ENCODE data around the gene GTPBP6. TPM values are rescaled to one million over a fixed set of nuclear protein-coding genes. Genes with fewer than 3 reads are reported as not detected.
"Not testable (repeated sequence)": the region's sequence is repeated elsewhere in the genome, so short reads cannot be mapped to it uniquely, and the experiment has no call there.

Gene GTPBP6
- total RNA-seq, 4 donors from 2014 or later, result 30.6 to 60.2 (median 36.0) TPM

GRCh38 chrX:258291-259040, 60.1 kb downstream of the GTPBP6 start:
- Histone ChIP-seq H3K36me3 (no peaks in the 10 kb centered on the region), H3K9me3 (no peaks in the 10 kb centered on the region), H3K27me3 (peaks cover 3% of the 10 kb centered on the region), H3K27ac (no peak overlapping the region), H3K4me1 (peaks cover 0 to 10% (median 3%) of the 10 kb centered on the region in 4 donors), H3K4me3 (no peak overlapping the region)
- 67 to 71% methylated on average over 2 to 8 of the region's 8 CpGs for WGBS, 2 donors (ENCODE audit: low coverage in 1 of 2)
- in situ Hi-C loops (cut with MboI; ENCODE audit: low pct_ligation_motif_present in 1 of 4, low pct_unique_long_range_greater_than_20kb in 1 of 4, low sequenced_read_pairs in 3 of 4) (no loop called here), intact Hi-C loops (cut with DNase I; ENCODE audit: low total_unique reads) (no loop called here)
- no peak for DNase-seq
- TF ChIP-seq EP300 (IDR thresholded peaks at IDR 0.05; ENCODE audit: low read depth) (no peak), POLR2A (IDR thresholded peaks at IDR 0.05) (no peak), CTCF (IDR thresholded peaks at IDR 0.05) (no peak), POLR2AphosphoS5 (IDR thresholded peaks at IDR 0.05) (no peak)

- 79 to 80% methylated on average over 6 to 19 of the region's 21 CpGs for WGBS, 2 donors (ENCODE audit: low coverage in 1 of 2)
- Histone ChIP-seq H3K4me3 (no peak overlapping the region), H3K9me3 (no peaks in the 10 kb centered on the region), H3K36me3 (no peaks in the 10 kb centered on the region), H3K27ac (no peak overlapping the region), H3K4me1 (peaks cover 0 to 8% (median 3%) of the 10 kb centered on the region in 4 donors), H3K27me3 (peaks cover 3% of the 10 kb centered on the region)
- intact Hi-C loops (cut with DNase I; ENCODE audit: low total_unique reads) (no loop called here), in situ Hi-C loops (cut with MboI; ENCODE audit: low pct_ligation_motif_present in 1 of 4, low pct_unique_long_range_greater_than_20kb in 1 of 4, low sequenced_read_pairs in 3 of 4) (no loop called here)
- TF ChIP-seq POLR2A (IDR thresholded peaks at IDR 0.05), result no peak
- no peak for TF ChIP-seq CTCF (IDR thresholded peaks at IDR 0.05)
- TF ChIP-seq POLR2AphosphoS5 (IDR thresholded peaks at IDR 0.05), result no peak
- no peak for TF ChIP-seq EP300 (IDR thresholded peaks at IDR 0.05; ENCODE audit: low read depth)
- DNase-seq, result no peak
Measured at GRCh38 chrX:257681-258289, 60.8 kb downstream of the GTPBP6 start.

- intact Hi-C loops (cut with DNase I; ENCODE audit: low total_unique reads); H3K27me3 ChIP-seq; DNase-seq; H3K27ac ChIP-seq; H3K4me1 ChIP-seq; H3K36me3 ChIP-seq; H3K4me3 ChIP-seq; H3K9me3 ChIP-seq; in situ Hi-C loops (cut with MboI; ENCODE audit: low pct_ligation_motif_present in 1 of 4, low pct_unique_long_range_greater_than_20kb in 1 of 4, low sequenced_read_pairs in 3 of 4): not testable (repeated sequence)
- WGBS, 2 donors (ENCODE audit: low coverage in 1 of 2), result 58% methylated on average over 14 of the region's 14 CpGs; no CpG with 5 or more reads in 1 of the 2 donors
Measured at GRCh38 chrX:257054-257453, 61.5 kb downstream of the GTPBP6 start.

GRCh38 chrX:255923-256331, 62.7 kb downstream of the GTPBP6 start:
- TF ChIP-seq POLR2AphosphoS5 (IDR thresholded peaks at IDR 0.05) (no peak), POLR2A (IDR thresholded peaks at IDR 0.05) (no peak), CTCF (IDR thresholded peaks at IDR 0.05) (no peak), EP300 (IDR thresholded peaks at IDR 0.05; ENCODE audit: low read depth) (no peak)
- Histone ChIP-seq H3K9me3 (no peaks in the 10 kb centered on the region), H3K4me3 (no peak overlapping the region), H3K27me3 (peaks cover 3% of the 10 kb centered on the region), H3K4me1 (no peaks in the 10 kb centered on the region), H3K27ac (no peak overlapping the region), H3K36me3 (no peaks in the 10 kb centered on the region)
- in situ Hi-C loops (cut with MboI; ENCODE audit: low pct_ligation_motif_present in 1 of 4, low pct_unique_long_range_greater_than_20kb in 1 of 4, low sequenced_read_pairs in 3 of 4), result no loop called here
- 87% methylated on average over 28 of the region's 28 CpGs; no CpG with 5 or more reads in 1 of the 2 donors for WGBS, 2 donors (ENCODE audit: low coverage in 1 of 2)
- no peak for DNase-seq
- intact Hi-C loops (cut with DNase I; ENCODE audit: low total_unique reads), result no loop called here

Other genes starting within 250 kb of the GTPBP6 start
- gene PLCXD1, start 37.4 kb downstream of the GTPBP6 start, total RNA-seq, result 10 to 100 TPM in 3 of 4 donors, 1 to 10 TPM in 1; 3.8 to 21.3 (median 13.8) TPM
- 10 to 100 TPM in 2 of 4 donors, 1 to 10 TPM in 2; 7.8 to 27.9 (median 11.6) TPM for gene PPP2R3B, start 68.1 kb upstream of the GTPBP6 start, total RNA-seq

All from transverse colon (tissue), 4 donors.